Measurements from ENCODE around the gene RTN3.
A peak's percentile ranks its signal among the peaks of the same experiment; 100 is the strongest.
"Not testable (repeated sequence)": the region's sequence is repeated elsewhere in the genome, so short reads cannot be mapped to it uniquely, and the experiment has no call there.

RTN3 gene

DNA sequence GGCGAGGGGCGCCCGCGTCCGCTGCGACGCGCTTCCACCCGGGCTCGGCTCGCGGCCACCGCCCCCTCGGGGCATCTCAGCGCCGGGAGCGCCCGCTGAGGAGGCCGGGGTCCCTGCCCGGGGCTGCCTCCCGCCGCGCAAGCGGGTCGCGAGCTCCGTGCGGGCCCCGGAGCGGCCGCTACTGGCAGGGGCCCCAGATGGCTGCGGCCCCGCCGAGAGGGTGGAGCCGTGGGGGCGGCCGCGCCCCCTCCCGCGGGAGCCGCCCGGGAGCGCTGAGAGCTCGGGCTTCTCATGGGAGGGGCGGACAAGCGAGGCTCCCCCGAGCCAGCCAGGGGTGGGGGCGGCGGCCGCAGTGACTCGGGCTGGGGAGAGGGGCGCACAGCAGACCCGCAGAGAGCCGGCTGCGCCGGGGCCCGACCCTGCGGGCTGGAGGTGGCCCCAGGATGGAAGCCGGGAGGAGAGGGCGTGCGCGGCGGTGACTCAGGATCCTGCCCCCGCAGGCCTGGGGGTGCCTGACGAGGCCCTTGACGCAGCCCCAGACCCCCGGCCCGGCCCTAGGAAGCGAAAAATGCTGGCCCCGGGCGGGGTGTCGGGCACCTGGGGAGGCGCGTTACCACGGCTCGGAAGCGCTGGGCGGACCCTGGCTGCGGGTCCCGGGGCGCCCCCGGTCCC is 87.9 kb downstream of the RTN3 start:
- no peak for DNase-seq

DNA sequence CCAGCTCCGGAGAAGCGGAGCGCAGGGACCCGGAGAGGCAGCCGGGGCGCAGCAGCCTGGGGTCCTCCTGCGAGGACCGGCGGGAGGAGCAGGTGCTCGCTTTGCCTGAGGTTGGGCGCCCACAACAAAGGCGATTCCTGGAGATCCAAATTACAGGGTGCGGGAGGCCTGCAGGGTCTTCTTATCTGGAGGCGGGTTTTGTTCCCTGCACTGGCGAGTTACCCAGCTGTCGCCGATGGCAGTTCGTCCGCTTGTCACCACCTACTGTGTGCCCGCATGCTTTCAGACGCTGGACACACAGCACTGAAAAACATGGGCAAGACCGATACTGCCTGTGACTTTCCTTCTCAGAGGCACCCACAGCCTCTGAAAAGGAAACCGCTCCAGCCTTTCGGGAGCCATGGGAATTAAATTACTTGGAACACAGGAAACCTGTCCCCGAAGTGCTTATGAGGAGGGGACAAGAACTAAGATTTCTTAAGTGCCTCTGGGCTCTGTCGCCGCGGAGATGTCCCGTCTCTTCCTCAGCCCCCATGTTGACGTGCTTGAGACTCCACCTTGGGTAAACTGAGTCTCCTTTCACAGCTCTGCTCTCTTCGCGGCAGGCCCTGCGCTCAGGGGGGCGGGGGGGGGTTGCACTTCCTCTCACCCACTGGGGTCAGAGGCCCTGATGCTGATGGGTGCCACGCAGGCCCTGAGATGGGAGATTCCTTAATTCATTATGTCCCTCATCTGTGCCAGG is 88.6 kb downstream of the RTN3 start:
- DNase-seq: no peak

DNA sequence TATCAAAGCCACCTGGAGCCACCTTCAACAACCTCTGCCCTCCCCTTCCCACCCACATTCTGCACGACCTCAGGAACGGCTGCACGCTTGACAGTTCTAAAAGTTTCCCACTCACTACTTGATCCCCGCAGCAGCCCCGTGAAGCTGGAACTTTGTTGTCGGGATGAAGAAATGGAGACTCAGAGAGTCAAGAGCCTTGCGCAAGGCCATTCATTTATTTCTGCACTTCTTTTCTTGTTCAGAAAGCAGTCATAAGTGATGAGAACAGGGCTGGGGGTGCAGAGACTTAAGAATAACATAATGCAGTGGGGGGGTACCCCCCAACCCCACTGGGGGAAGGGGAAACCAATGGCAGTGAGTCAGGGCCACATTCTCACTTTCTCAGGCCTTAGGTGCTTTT is 89.5 kb downstream of the RTN3 start:
- DNase-seq: no peak

DNA sequence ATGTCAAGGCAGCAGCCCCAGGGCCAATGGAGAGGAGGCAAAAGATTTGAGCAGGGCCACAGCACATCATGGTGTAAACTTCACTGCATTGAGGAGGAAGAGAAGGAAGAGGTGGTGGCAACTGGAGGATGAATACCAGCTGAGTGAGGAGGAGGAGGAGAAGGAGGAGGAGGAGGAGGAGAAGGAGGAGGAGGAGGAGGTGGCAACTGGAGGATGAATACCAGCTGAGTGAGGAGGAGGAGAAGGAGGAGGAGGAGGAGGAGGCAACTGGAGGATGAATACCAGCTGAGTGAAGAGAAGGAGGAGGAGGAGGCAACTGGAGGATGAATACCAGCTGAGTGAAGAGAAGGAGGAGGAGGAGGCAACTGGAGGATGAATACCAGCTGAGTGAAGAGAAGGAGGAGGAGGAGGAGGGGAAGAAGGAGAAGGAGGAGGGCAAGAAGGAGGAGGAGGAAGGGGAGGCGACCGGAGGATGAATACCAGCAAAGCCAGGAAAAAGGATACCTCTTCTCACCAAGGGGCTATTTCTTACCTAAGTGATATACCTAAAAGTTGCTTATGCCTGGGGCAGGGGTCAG is 90.5 kb downstream of the RTN3 start:
- not testable (repeated sequence) for DNase-seq

DNA sequence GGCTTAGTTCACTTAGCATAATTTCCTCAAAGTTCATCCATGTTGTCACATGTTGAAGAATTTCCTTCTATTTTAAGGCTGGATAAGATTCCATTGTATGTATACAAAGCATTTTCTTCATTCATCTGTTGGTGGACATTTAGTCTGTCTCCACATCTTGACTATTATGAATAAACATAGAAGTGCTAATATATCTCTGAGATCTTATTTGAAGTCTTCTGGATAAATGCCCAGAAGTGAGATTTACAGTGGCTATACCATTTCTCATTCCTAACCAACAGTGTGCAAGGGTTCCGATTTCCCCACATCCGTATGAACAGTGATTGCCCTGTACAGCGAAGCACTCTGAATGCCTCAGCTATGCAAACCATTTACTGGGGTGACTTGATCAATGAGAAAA is 93.9 kb downstream of the RTN3 start:
- no peak for DNase-seq

DNA sequence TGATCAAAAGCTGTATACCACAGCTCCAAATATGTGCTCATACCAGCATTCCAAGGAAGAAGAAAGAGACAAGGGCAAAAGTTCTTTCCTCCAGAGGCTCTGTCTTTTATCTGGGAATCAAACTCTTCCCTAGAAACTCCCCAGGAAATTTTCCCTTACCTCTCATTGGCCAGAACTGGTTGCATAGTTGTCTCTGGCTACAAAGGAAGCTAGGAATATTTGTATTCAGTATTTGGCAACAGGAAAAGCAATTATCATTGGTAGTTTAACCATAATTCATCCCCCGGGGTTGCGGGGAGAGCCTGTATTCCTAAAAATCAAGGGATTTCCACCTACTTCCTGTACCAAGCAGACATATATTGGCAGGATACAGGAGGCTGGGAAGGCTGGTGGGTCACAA is 97.7 kb downstream of the RTN3 start:
- DNase-seq: no peak

DNA sequence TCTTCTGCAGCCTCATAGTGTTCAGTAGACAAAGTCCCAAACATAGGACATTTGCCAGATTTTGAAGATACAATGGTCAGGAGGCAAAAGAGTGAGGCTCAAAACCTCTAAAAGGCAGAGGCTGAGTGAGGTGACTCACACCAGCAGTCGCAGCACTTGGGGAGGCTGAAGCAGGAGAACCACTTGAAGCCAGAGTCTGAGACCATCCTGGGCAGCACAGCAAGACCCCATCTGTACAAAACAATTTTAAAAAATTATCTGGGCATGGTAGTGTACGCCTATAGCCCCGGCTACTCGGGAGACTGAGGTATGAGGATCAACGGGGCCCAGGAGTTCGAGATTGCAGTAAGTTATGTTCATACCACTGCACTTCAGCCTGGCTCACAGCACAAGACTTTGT is 101.4 kb downstream of the RTN3 start:
- DNase-seq: no peak

DNA sequence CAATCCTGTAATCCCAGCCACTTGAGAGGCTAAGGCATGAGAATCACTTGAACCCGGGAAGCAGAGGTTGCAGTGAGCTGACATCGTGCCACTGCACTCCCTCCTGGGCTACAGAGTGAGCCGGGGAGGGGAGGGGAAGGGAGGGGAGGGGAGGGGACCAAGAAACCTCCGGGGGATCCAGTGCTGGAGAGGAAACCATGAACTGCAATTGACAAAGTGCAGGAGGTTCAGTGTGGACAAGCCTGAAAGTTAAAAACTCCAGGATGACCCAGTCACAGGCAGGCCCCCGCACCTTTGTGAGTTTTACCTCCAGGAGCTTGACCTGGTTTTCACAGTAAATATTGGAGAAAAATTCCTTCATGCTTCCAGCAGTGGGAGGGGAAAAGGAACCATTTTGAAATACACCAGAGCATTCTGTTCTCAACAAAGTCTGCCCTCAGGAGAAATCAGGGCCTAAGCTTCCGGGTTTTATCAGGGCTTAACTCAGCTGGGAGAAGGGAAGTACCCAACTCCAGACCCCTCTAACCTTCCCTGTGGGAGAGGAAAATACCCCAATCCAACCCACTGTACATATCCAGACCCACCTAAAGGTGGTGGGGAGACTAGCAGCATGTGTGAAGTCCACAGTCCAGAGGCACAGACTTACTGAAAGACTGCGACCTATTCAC is 102.8 kb downstream of the RTN3 start:
- DNase-seq: no peak

DNA sequence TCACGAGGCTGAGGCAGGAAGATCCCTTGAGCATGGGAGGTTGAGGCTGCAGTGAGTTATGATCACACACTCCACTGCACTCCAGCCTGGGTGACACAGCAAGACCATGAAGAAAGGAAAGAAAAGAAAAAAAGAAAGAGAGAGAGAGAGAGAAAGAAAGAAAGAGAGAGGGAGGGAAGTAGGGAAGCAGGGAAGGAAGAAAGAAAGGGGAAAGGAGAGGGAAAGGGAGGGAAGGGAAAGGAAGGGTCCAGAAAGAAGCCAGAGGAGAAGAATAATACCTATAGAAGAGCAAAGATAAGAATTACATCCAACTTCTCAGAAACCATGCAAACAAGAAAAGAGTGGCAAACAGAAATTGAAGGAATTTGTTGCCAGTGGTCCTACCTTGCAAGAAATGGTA is 104.5 kb downstream of the RTN3 start:
- DNase-seq: no peak

DNA sequence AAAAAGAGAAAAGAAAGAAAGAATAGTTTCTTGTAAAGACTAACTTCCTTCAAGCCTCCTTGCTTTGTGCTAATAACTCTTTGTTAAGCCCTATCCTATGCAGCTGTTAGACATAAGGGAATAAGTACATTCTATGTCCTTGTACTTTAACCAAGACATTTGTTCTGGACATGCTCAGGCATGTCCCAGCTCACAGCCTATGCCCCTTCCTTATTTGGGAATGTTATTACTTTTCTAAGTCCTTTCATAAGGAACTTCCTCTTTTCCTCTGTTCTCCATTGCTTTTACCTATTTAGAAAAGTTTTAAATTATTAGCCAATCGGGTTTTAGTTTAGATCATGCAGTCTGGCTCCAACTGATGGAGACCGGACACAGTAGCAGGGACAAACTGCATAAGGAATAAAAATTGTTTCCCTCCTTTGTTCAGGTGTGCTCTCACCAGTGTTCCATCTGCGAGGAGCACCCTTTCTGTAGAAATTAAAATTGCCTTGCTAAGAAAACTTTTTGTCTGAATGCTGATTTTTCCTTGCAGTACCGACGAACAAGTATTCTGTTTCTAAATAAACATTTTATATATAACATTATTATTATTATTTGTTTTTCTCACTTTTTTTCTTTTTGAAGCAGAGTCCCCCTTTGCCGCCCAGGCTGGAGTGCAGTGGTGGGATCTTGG is 110.3 kb downstream of the RTN3 start:
- DNase-seq: no peak

DNA sequence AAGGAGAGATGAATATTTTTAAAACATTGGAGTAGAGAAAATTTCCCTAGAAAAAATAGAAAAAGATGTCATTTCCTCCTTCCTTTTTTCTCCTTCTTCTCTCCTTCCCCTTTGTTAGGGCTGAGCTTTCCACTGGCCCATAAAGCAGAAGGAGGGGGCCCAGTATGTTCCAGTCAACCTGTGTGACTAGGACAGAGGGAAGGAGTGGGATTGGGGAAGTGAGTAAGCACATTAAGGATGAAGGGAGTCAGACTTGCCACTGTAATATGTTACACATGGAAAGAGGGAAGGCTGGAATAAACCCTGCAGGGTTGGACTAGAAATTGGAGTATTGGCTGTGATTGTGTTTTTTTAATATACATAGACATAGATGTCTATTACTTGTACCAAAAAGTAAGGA is 111.9 kb downstream of the RTN3 start:
- no peak for DNase-seq

DNA sequence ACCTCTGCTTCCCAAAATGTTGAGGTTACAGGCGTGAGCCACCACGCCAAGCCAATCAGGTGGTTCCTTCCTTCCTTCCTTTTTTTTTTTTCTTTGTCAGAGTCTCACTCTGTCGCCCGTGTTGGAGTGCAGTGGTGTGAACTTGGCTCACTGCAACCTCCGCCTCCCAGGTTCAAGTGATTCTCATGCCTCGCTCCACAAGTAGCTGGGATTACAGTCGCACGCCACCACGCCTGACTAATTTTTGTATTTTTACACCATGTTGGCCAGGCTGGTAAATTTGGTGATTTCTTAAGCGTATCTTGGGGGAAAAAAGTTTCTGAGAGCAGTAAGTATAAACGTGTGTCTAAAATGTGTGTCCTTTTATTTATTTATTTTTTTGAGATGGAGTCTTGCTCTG is 113.8 kb downstream of the RTN3 start:
- DNase-seq: no peak

DNA sequence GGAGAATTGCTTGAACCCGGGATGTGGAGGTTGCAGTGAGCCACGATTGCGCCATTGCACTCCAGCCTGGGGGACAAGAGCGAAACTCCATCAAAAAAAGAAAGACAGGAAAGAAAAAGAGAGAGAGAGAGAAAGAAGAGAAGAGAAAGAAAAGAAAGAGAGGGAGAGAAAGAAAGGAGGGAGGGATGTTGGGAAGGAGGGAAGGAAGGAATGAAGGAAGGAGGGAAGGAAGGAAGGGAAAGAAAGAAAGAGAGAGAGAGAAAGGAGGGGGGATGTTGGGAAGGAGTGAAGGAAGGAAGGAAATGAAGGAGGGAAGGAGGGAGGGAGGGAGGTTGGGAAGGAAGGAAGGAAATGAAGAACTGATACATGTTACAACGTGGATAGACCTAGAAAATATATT is 119.6 kb downstream of the RTN3 start:
- DNase-seq: no peak

DNA sequence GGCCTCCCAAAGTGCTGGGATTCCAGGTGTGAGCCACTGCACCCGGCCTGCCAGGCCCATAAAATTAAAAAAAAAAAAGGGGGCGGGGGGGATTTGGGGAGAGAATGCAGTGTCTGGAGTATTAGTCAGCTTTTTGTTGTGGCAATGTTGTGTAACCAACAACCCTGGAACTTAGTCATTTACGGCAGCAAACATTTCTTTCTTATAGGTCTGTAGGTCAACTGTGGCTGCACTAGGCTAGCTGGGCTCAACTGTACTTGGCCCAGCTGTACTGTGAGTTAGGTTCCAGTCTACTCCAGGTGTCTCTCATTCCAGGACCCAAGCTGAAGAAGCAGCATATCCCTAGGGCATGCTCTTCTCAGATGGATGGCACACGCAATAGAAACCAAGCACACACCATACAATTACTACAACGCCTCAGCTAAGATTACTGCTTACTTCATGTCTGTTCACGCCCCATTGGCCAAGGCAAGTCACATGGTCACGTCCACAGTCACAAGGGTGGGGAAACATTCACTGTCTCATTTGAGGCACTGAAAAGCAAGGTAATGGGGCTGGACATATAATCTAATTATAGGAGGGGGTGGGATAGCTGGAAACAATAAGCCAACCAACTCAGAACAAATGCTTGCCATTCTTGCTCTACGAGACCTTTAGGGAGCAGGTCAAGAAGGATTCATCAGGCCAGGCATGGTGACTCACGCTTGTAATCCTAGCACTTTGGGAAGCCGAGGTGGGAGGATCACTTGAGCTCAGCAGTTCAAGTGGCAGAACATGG is 121.5 kb downstream of the RTN3 start:
- peak; percentile 69 for DNase-seq

DNA sequence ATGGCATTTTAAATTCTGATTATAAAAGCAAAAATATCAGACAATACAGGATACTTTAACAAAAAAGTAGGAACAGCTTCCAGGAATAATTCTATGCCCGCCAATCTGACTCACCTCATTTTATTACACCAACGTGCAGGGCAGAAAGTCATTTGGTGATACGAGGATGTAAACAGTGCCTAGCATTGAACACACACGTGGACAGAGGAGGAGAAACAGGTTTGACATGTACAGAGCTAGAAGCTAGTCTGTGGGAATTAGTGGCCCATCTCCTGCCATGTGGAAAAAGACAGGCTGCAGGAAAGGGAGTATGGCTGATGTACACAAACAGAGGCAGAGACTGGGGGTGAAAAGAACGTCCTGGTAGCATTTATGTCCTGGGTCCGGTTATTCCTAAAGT is 123.0 kb downstream of the RTN3 start:
- DNase-seq: no peak

DNA sequence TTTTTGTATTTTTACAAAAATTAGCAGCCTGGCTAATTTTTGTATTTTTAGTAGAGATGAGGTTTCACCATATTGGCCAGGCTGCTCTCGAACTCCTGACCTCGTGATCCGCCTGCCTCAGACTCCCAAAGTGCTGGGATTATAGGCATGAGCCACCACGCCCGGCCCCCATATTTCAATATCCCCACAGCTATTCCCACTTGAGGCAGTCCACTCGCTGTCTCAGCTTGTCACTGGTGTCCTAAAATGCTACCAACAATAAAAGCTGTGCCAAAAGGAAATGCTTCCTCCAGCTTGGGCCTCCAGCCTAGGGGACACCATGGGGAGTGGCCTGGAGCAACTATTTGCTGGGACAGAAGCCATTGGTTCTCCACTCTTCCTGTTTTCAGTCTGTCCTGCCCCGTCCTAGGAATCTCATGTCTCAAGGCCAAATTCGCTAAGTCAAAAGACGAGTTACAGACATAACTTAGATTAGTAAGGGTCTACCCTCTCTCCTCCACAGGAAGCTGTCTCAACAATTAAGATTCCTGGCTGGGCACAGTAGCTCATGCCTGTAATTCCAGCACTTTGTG is 124.6 kb downstream of the RTN3 start:
- DNase-seq: no peak
